NCI-H510A treated with DMSO at 0.1 percent for 48 hours (cell line): ENCODE data around the gene SIX2.

Source experiments
- DNase-seq: peaks from one replicate; lab custom pipeline; 2025; lab: John Stamatoyannopoulos, UW

Gene SIX2

DNA sequence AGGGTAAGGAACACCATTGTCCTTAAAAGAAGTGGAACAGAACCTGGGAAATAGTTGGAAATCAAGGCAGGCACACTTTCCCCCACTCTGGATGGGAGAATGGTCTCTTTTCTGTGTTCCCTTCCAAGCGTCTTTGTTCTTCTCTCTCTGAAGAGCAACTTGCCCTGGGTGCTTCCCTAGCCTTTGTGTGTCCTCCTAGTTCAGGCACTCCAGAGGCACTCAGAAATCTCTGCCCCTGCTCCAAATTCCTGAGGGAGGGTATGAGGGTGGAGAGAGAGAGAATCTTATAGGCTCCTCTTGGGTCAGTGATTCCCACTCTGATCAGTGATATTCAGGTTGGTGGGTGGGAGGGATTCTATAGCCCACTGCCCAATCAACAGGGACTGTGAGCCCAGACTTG lies 8.8 kb upstream of the SIX2 start:
- no peak for DNase-seq

DNA sequence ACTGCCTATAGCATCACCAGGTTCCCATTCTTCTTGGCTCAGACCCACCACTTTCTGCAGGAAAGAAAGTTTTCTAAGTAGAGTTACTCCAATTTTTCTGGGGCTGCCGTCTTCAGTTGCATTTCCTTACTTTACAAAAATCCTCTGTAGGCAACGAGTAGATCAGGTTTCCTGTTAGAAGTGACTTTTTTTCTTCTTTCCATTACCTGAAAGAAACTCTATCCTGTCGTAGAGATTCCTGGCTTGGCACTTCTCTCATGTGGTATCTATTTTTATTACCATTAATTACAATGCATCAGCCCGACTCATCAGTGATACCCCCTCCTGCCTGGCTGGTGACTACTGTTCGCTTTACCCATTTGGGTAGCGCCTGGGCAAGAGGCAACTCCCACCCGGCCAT lies 5.6 kb upstream of the SIX2 start:
- no peak for DNase-seq

DNA sequence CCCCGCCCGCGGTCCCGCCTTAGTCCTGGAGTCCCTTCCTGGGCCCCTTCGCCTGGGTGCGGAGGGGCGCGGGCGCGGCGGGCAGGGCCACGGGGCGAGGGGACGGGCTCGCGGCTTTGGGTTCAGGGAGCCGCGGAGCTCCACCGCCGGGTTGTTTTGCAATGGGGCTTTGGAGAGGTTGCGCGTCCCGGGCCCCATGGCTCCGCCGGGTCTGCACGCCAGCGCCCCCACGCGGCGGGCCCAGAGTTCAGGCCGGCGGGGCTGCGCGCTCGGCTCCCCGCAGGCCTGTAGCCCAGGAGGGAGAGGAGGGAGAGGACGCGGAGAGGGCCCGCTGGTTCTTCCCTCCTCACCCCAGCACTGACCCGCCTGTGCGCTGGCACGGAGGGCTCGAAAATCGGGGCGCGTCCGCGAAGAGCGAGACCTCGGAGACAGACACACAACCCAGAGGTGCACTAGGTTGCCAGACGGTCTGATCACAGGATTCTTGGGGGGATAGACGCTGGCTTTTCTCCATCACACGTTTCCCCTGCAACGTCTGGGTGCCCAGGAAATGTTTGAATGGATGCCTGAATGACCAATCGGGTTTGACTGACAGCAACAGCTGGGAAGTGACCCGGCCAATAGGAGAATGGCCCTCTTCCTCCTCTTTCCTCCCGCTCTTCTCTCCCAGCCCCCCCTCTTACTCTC lies 4.9 kb upstream of the SIX2 start:
- DNase-seq, result peak; percentile 14

DNA sequence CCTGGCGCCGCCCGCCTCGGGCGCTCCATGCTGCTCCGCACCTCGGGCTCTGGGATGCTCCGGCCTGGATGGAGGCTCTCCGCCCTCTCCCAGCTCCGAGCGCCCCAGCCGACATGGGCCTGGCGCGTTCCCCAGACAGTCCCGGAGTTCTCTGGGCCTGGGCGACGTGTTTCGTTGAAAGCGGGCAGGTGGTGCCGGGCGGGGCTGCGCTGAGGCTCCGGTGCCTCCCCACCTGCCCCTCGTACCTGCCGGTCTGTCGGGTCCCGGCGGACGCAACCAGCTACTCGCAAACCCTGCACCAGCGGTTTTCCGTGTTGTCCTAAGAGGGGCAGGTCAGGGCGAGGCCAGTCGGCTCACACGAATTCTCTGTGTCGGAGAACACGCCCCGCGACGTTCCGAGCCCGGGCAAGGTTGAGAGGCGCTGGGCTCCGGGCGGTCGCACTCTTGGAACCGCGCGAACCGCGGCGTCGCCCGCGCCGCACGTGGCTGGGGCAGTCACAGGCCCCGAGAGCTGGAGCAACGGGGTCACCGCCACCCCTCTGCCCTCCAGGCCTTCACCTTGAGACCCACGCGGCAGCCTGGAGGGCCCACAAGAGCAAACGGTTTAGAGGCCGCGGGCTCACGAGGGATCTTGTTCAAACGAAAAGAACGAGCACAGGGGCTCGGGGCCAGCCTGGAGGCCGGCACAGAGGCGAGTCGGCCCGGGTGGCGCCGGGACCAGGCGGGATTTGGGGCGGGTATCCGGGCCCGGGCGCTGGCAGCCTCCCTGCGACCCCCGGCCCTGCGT lies 4.2 kb upstream of the SIX2 start:
- no peak for DNase-seq

DNA sequence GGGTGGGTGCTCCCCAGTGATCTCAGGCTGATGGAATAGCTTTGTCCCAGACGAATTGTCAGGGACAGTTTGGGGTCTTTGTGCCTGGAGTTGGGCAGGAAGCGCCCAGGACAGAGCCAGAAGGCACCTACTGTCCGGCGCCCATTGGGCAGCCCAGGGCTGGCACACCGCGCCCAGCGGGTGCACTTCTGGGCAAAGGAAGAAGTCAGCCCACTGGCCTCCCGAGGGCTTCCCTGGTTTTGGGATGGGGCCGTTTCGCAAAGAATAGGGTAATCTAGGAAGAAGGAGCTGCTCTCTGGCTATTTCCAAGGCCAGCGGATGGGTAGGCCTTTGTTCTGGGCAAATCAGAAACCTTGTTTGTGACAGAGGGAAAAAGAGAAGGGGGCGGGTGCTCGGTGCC lies 3.5 kb upstream of the SIX2 start:
- DNase-seq, result no peak

DNA sequence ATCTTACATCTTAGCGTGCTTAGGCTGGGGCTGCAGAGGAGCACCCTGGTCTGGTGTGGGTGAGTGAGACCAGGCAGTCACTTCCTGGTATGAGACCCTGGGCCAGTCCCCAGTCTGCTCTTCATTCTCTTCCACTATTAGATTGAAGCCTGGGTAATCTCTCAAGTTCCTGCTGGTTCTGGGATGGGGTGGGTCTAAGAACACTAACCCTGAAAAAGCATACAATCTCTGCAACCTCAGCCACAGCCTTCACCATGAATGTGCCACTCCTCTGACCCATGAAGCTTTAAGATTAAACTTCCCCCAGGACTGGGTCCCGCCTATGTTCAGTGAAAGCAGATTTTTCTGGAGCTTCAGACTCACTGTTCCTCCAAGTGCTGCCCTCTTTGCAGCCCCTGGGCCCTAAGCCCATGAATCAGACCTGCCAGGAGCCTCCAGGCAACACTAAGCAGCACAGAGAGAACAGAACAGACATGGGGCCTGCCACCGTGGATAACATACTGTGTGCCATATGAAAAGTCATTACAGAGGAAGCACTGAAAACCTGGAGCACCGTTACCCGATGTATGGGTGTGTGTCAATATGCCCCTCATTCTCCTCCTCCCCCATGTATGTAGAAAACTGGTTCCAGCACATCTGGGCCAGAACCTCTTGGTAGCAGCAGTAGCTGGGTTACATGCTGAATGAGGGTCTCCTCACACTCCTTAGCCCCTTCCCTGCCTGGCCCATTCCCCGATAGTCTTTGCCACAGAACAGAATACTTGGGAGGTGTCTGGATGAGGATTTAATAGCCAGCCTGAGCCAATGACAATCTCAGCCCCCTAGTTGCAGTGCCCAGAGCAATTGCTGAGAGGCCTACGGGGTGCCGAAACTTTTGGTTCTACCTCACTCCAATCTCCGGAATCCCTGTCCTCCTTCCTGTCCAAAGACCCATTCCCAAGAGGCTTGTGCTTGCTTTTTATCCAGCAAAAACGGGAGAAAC lies 2.7 kb upstream of the SIX2 start:
- DNase-seq, result no peak

DNA sequence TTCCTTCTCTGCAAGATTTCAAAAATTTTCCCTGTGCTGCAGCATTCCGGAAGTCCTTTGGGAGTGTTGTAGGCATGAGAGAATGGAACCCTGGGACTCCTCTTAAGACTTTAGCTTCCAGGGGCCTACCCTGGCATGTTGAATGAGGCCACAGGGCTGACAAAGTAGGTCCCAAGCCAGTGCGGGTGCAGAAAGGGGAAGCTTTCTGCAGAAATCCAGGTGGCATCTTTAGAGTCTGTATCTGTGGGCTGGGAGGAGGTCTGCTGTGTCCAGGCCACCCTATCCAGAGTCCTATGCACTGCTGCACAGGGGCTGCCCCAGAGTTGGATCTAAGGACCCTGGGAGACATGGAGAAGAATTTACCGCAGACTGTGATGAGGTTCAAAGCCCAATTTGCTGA lies 1.9 kb upstream of the SIX2 start:
- no peak for DNase-seq

DNA sequence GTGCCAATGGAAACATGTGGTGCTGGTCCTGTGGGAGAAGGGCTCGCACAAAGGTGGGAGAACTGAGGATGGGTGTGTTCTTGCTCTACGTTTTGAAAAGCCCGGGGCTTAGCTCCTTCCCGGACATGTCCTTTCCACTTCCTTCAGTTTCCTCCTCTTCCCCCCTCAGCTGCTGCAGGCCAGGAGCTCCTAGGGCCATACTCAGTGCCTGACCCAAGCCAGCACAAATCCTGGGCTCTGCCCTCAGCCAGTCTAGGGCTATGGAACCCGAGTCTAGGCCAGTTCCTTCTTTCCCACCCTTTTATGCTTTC lies 1.4 kb upstream of the SIX2 start:
- DNase-seq, result no peak

DNA sequence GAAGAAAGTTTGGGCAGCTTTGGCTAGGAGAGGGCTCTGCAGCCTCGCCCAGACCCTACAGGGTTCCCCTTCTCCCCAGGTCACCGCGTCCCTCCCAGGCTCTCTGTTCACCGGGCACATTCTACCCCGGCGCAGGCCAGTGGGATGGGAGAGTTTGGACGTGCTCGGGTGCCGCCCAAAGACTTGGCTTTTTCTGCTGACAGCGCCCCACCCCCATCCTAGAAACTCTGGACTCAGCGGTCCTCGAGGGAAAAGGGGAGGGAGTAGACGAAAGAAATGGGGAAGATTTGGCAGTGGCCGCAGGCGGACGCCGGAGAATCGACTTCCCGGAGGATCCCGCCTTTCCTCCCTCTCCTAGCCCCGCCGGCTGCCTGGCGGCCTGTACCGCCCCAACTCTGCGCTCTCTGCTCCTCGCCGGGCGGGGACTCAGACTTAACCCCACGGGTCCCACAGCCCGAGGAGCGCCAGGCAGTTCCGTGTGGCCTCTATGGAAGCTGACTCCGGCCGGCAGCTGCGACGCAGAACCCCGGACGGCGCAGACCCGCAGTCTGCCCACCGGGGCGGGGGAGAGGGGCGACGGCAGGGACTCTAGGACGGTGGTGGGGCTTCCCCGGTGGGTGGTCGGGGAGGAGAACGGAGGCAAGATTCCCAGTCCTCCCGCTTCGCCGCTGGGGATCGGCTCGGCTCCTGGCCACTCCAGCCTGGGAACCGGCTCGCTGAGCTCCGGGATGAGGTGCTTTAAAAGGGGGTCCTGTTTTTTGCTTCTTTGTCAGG lies 863 bp upstream of the SIX2 start:
- peak; percentile 46 for DNase-seq

DNA sequence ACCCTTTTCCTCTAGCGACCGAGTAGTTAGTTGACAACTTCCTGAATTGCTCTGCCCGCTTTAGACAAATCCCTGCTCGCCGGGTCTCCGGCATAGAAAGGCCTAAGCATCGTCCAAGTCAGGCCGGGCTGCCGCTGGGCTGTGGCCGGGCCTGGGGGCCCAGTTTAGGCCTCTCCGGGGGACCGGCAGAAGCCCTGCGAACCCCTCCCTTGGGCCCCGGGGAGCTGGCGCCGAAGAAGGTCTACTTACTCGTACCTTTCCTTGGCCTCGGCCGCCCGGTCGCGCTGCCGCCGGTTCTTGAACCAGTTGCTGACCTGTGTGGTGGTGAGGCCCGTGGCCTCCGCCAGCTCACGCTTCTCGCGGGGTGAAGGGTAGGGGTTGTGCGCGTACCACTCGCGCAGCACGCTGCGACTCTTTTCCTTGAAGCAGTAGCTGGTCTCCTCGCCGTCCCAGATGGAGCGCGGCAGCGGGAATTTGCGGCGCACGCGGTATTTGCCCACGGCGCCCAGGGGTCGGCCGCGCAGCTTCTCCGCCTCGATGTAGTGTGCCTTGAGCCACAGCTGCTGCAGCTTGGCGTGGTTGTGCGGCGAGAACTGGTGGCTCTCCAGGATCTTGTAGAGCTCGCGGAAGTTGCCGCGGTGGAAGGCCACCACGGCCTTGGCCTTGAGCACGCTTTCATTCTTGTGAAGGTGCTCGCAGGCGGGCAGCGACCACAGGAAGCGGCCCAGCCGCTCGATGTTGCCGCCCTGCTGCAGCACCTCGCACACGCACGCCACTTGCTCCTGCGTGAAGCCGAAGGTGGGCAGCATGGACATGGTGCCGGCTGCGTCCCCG lies 739 bp downstream of the SIX2 start:
- peak; percentile 37 for DNase-seq

DNA sequence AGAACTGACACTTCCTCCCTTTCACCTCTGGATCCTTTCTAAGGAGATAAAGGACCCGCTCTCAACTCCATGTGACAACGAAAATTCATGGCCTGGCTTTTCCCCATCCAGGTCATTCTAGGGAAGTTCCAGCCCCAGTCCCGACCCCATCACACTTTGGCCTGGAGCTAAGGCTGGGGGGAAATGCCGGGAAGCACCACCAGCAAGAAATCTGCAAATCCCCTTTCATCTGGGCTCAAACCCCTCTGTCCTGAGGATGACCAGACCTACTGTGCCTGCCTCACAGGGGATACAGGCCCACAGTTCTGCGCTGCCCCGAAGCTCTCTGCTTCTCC lies 1.3 kb downstream of the SIX2 start:
- DNase-seq, result no peak

DNA sequence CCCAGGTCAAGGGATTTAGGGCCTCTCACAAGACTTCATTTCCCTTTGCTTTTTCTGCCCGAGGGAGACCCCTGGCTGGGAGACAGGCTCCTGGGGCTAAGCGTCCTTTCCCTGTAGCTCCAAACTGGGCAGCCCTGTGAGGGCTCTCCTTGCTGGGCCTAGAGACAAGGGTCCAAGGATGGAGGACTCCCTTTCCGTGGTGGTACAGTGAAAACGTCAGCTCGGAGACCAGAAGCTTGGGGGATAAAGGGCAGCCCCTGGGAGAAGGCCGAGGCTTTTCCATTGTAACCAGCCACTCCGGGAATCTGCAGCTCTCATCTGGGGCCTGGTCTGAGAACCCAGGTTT lies 2.3 kb downstream of the SIX2 start:
- DNase-seq, result no peak

DNA sequence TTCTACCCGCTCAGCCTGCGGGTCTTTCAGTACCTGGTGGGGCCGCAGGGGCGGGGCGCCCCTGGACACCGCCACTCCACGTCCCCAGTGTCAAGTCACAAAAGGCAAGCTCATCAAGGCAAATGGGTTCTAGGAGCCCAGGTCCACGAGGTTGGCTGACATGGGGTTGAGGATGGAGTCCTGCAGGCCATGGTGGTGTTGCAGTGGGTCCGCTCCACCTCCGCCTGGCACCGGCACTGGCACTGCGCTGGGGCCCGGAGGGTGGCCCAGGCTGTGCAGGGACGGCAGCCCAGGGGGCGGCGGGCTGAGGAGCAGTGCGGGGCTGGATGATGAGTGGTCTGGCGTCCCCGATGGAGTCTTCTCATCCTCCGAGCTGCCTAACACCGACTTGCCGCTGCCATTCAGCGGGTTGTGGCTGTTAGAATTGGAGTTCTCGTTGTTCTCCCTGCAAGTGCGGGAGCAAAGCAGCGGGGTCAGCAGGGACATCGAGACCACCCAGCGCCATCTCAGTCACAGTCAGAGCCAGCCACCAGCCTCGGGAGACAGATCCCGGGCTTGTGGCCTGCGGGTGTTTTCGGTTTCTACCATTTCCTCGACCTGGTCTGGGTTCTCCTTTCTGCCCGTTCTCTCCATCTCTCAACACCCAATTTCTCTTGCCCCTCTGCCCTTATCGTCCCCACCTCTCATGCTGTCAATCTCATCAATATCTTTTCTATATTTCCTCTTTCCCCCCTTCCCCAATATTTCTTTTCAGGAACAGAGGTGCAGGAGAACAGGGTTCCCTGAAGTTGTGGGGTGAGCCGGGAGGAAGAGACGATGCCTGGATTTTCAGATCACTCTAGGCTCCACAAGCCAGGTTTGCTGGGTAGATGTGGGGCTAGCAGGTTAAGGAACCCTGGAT lies 3.0 kb downstream of the SIX2 start:
- no peak for DNase-seq

DNA sequence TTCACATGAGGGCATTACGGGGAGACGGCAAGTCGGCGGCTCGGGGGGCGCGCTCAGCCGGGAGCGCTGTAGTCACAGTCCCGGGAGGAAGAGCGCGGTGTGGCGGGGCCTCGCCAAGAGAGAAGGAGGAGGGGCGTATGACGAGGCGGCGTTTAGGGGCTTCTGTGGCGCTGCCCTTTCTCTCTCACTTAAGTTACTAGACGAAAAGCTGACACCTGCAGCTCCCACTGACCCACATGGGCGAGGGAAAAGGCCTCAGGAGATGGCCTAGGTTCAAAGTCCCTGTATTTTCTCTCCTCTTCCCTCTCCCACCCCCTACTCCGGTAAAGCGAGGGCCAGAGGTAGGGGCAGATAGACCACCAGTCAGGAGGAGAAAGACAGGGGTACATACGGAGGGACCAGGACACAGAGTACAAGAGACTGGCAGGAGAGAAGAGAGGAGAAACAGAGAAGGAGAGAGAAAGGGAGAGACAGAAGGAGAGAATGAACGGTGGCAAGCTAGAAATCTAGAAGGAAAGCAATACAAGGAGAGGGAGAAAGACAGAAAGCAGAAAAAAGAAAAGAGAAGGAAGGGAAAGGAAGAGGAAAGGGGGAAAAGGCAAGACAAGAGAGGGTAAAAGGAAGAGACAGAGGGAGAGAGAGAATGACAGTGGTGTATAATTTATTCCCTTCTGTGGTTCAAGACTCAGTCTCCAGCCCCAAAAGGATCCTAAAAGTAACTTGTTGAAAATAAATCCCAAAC lies 3.8 kb downstream of the SIX2 start:
- no peak for DNase-seq

DNA sequence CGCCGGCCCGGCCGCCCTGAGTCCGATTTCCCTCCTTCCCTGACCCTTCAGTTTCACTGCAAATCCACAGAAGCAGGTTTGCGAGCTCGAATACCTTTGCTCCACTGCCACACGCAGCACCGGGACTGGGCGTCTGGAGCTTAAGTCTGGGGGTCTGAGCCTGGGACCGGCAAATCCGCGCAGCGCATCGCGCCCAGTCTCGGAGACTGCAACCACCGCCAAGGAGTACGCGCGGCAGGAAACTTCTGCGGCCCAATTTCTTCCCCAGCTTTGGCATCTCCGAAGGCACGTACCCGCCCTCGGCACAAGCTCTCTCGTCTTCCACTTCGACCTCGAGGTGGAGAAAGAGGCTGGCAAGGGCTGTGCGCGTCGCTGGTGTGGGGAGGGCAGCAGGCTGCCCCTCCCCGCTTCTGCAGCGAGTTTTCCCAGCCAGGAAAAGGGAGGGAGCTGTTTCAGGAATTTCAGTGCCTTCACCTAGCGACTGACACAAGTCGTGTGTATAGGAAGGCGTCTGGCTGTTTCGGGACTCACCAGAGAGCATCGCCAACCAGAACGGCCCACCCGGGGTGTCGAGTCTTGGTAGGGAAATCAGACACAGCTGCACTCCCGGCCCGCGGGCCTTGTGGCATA lies 4.6 kb downstream of the SIX2 start:
- no peak for DNase-seq

DNA sequence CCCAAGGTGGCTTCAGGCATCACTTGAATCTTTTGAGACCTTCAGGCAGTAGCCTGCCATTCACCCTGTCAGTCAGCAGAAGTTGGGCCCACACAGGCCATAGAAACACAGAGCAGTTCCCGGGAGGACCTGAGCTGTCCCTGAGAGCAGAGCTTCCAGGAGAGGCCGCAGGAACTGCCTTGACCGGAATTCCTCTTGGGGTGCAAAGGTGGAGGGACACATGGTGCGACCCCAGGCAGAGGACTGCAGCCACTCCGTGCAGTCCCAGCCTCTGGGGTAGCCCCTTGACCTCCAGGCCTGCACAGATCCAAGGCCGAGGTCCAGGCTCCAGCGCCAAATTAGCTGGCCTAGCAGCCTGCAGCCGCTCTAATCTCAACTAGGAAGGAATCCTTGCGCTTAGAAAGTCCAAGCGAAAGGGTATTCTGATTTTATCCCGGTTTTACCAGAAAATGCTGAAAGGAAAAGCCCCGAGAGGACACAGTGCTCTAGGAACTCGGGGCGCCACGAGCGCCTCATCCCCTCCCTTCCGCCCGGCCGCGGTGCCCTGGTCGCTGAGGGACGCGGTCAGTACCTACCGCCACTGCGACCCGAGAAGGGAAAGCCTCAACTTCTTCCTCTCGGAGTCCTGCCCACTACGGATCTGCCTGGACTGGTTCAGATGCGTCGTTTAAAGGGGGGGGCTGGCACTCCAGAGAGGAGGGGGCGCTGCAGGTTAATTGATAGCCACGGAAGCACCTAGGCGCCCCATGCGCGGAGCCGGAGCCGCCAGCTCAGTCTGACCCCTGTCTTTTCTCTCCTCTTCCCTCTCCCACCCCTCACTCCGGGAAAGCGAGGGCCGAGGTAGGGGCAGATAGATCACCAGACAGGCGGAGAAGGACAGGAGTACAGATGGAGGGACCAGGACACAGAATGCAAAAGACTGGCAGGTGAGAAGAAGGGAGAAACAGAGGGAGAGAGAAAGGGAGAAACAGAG lies 5.4 kb downstream of the SIX2 start:
- DNase-seq, result no peak

DNA sequence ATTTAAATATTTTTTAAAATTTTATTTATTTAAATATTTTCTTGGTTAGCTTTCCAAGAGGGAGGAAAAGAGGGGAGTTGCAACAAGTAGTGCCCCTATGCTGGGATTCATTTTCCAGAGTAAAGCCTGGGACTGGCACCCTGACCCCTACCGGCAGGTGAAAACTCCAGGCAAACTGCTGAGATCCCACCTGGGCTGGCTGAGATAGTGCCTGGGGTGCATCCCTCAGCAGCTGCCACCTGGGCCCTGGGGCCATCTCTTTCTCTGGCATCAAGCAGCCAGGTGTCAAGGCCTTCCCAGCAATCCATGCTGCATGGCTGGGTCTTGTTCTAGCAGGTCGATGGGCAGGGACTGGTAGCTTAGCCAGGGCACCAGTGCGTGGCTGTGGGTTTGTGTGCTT lies 6.6 kb downstream of the SIX2 start:
- DNase-seq, result no peak

DNA sequence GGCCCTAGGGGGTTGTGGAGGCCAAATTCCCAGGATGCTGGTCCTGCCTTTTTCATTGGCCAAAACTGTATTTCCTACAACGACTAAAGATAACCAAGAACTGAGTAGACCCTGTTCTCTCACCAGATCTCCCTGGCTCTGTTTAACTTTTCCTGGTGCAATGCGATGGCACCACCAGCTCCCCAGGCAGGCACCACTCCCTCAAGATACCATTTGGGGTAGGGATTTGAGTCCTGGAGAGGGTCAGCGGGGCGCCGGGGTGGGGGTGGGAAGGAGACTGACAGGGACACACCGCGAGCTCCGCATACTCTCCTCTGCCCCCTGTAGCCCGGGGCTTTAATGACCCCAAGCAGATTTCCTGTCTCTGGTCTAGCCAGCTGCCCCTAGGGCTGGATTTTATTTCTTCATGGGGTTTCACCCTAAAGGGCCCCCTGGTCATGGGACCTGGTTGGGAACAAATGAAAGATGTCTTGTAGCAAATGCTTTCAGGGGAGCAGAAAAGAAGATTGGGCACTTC lies 7.3 kb downstream of the SIX2 start:
- no peak for DNase-seq
